HEK293 (cell line): ENCODE results near the gene MPV17.

Experiments
- BCL11B ChIP-seq: fragments of 450-650 bp; formaldehyde crosslinking; IDR thresholded peaks from 2 replicates; pipeline ENCODE4 v1.5.1; 2016; ENCODE audit warnings: low read depth, missing biosample characterization, missing genetic modification characterization
- EGR2 ChIP-seq: fragments of 450-650 bp; formaldehyde crosslinking; IDR thresholded peaks from 2 replicates; pipeline ENCODE4 v1.5.1; 2016; ENCODE audit warnings: low read depth, missing biosample characterization, missing genetic modification characterization
- GFI1B ChIP-seq: fragments of 450-650 bp; formaldehyde crosslinking; IDR thresholded peaks from 2 replicates; pipeline ENCODE4 v1.5.1; 2016; ENCODE audit warnings: missing biosample characterization, missing genetic modification characterization
- KLF8 ChIP-seq: fragments of 450-650 bp; formaldehyde crosslinking; IDR thresholded peaks from 2 replicates; pipeline ENCODE4 v1.5.1; 2016; ENCODE audit warnings: missing biosample characterization, missing genetic modification characterization
- SETDB1 ChIP-seq: IDR thresholded peaks from one replicate; pipeline ENCODE4 v1.6.1; 2017; ENCODE audit warnings: mild to moderate bottlenecking, low read length, moderate library complexity, mixed read lengths; ENCODE audit not compliant: insufficient read length
- SP3 ChIP-seq: fragments of 450-650 bp; formaldehyde crosslinking; IDR thresholded peaks from 2 replicates; pipeline ENCODE4 v1.5.1; 2016; ENCODE audit warnings: missing biosample characterization, missing genetic modification characterization
- TRIM28 ChIP-seq: IDR thresholded peaks from 2 replicates; pipeline ENCODE4 v1.6.1; 2011; ENCODE audit warnings: low read length, control low read depth, borderline replicate concordance
- YY2 ChIP-seq: fragments of 450-650 bp; formaldehyde crosslinking; IDR thresholded peaks from 2 replicates; pipeline ENCODE4 v1.5.1; 2016; ENCODE audit warnings: missing biosample characterization, missing genetic modification characterization
- ZBTB26 ChIP-seq: fragments of 450-650 bp; formaldehyde crosslinking; optimal IDR thresholded peaks from 2 replicates; pipeline ENCODE3; 2016; ENCODE audit warnings: missing biosample characterization, mild to moderate bottlenecking, missing genetic modification characterization
- ZIC2 ChIP-seq: fragments of 450-650 bp; formaldehyde crosslinking; IDR thresholded peaks from 2 replicates; pipeline ENCODE4 v1.5.1; 2016; ENCODE audit warnings: missing biosample characterization, missing genetic modification characterization
- ZNF133 ChIP-seq: fragments of 450-650 bp; formaldehyde crosslinking; IDR thresholded peaks from 2 replicates; pipeline ENCODE4 v1.5.1; 2016; ENCODE audit warnings: missing biosample characterization, missing genetic modification characterization
- ZNF155 ChIP-seq: fragments of 450-650 bp; formaldehyde crosslinking; IDR thresholded peaks from 2 replicates; pipeline ENCODE4 v1.5.1; 2016; ENCODE audit warnings: missing biosample characterization, missing genetic modification characterization
- ZNF16 ChIP-seq: fragments of 450-650 bp; formaldehyde crosslinking; IDR thresholded peaks from 2 replicates; pipeline ENCODE4 v1.5.1; 2016; ENCODE audit warnings: low read depth, missing biosample characterization, missing genetic modification characterization
- ZNF184 ChIP-seq: fragments of 450-650 bp; IDR thresholded peaks from 2 replicates; pipeline ENCODE4 v1.5.1; 2018; ENCODE audit warnings: missing biosample characterization, mild to moderate bottlenecking, missing genetic modification characterization
- ZNF248 ChIP-seq: fragments of 450-650 bp; formaldehyde crosslinking; IDR thresholded peaks from 2 replicates; pipeline ENCODE4 v1.5.1; 2017; ENCODE audit warnings: missing biosample characterization, missing genetic modification characterization
- ZNF335 ChIP-seq: fragments of 450-650 bp; formaldehyde crosslinking; conservative IDR thresholded peaks from 2 replicates; pipeline ENCODE4 v1.5.1; 2016; ENCODE audit warnings: missing biosample characterization, missing genetic modification characterization
- ZNF366 ChIP-seq: fragments of 450-650 bp; formaldehyde crosslinking; conservative IDR thresholded peaks from 2 replicates; pipeline ENCODE4 v1.5.1; 2016; ENCODE audit warnings: missing biosample characterization, missing genetic modification characterization
- ZNF510 ChIP-seq: fragments of 450-650 bp; formaldehyde crosslinking; IDR thresholded peaks from 2 replicates; pipeline ENCODE4 v1.5.1; 2018; ENCODE audit warnings: mild to moderate bottlenecking, missing genetic modification characterization, missing biosample characterization; ENCODE audit not compliant: insufficient replicate concordance
- ZNF514 ChIP-seq: fragments of 450-650 bp; formaldehyde crosslinking; IDR thresholded peaks from 2 replicates; pipeline ENCODE4 v1.5.1; 2016; ENCODE audit warnings: missing biosample characterization, missing genetic modification characterization
- ZNF629 ChIP-seq: fragments of 450-650 bp; formaldehyde crosslinking; IDR thresholded peaks from 2 replicates; pipeline ENCODE4 v1.5.1; 2017; ENCODE audit warnings: missing biosample characterization, missing genetic modification characterization
- ZNF660 ChIP-seq: fragments of 450-650 bp; IDR thresholded peaks from 2 replicates; pipeline ENCODE4 v1.5.1; 2018; ENCODE audit warnings: missing biosample characterization, mild to moderate bottlenecking, missing genetic modification characterization
- ZNF704 ChIP-seq: fragments of 450-650 bp; formaldehyde crosslinking; IDR thresholded peaks from 2 replicates; pipeline ENCODE4 v1.5.1; 2016; ENCODE audit warnings: missing biosample characterization, missing genetic modification characterization
- ZNF707 ChIP-seq: fragments of 450-650 bp; formaldehyde crosslinking; IDR thresholded peaks from 2 replicates; pipeline ENCODE4 v1.5.1; 2016; ENCODE audit warnings: missing biosample characterization, missing genetic modification characterization
- TF ChIP-seq, protein P1 (sequence below): fragments of 450-650 bp; formaldehyde crosslinking; IDR thresholded peaks from 2 replicates; pipeline ENCODE4 v1.5.1; 2016; ENCODE audit warnings: missing biosample characterization, missing genetic modification characterization
- TF ChIP-seq, protein P2 (sequence below): fragments of 450-650 bp; IDR thresholded peaks from 2 replicates; pipeline ENCODE4 v1.5.1; 2018; ENCODE audit warnings: missing biosample characterization, missing genetic modification characterization
- TF ChIP-seq, protein P3 (sequence below): fragments of 450-650 bp; formaldehyde crosslinking; IDR thresholded peaks from 2 replicates; pipeline ENCODE4 v1.5.1; 2016; ENCODE audit warnings: missing biosample characterization, missing genetic modification characterization
- TF ChIP-seq, protein P4 (sequence below): fragments of 450-650 bp; formaldehyde crosslinking; IDR thresholded peaks from 2 replicates; pipeline ENCODE4 v1.5.1; 2016; ENCODE audit warnings: missing biosample characterization, missing genetic modification characterization

Gene MPV17

DNA sequence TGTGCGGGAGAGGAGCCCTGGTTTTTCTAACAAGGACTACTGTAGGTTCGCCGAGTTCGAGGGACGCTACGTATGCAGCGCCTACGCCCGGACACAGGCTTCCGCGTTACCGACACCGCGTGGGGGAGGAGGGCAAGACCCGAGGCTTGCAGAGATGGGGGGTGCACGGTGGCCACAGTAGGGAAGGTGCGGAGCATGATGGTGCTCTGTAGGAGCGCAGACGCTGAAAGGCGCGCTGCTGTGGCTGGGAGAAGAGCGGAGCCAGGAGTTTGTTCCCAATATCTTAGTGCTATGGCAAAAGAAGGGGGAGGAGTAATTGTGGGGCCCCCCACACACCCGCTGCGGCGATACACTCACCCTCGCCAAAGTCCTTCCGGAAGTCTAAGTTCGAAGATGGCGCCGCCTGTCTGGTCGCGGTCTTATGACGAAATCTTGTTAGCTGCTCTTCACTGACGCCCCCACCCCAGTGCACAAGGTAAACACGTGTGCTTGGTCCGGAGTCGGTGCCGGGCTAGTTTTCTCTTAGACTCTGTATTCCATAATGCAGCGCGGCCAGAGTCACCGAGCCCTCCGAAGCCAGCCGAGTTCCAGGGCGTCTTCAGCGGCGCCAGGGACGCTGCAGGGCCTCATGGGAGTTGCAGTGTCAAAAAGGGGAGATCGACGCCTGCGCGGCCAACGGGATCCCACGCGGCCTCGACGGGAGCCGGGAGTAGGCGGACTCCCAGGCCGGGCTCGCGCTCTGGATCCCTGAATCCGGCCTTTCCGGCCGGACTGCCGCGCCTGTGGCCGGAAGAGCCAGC, 33.7 kb upstream of the MPV17 start, which contains the start of gene GTF3C2 (continued):
- TF ChIP-seq ZNF335 (tag by site-specific recombination) (peak; percentile 84), SP3 (tag by site-specific recombination) (peak; percentile 69), ZNF155 (tag by site-specific recombination) (no peak), YY2 (tag by site-specific recombination) (peak; percentile 65), ZNF629 (tag by site-specific recombination) (peak; percentile 78), GFI1B (no peak), TRIM28 (0 out of 2 replicates have a peak, but pooled peaks have one; percentile 43), ZNF514 (tag by site-specific recombination) (no peak), BCL11B (tag by site-specific recombination) (no peak), ZNF707 (tag by site-specific recombination) (no peak), ZNF704 (tag by site-specific recombination) (no peak), ZNF366 (0 out of 2 replicates have a peak, but pooled peaks have one; percentile 18), ZNF184 (tag by site-specific recombination) (no peak), ZBTB26 (tag by site-specific recombination) (peak; percentile 80), ZNF660 (tag by site-specific recombination) (peak; percentile 32; the same call in 1 of the 2 replicates), KLF8 (peak; percentile 51), ZNF510 (tag by site-specific recombination) (no peak), ZNF133 (tag by site-specific recombination) (no peak), ZNF16 (tag by site-specific recombination) (no peak), ZNF248 (tag by site-specific recombination) (no peak), EGR2 (tag by site-specific recombination) (peak; percentile 67), SETDB1 (no peak), ZIC2 (peak; percentile 43)
- TF ChIP-seq, protein P1, sequence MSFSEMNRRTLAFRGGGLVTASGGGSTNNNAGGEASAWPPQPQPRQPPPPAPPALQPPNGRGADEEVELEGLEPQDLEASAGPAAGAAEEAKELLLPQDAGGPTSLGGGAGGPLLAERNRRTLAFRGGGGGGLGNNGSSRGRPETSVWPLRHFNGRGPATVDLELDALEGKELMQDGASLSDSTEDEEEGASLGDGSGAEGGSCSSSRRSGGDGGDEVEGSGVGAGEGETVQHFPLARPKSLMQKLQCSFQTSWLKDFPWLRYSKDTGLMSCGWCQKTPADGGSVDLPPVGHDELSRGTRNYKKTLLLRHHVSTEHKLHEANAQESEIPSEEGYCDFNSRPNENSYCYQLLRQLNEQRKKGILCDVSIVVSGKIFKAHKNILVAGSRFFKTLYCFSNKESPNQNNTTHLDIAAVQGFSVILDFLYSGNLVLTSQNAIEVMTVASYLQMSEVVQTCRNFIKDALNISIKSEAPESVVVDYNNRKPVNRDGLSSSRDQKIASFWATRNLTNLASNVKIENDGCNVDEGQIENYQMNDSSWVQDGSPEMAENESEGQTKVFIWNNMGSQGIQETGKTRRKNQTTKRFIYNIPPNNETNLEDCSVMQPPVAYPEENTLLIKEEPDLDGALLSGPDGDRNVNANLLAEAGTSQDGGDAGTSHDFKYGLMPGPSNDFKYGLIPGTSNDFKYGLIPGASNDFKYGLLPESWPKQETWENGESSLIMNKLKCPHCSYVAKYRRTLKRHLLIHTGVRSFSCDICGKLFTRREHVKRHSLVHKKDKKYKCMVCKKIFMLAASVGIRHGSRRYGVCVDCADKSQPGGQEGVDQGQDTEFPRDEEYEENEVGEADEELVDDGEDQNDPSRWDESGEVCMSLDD: peak; percentile 85
- TF ChIP-seq, protein P2, sequence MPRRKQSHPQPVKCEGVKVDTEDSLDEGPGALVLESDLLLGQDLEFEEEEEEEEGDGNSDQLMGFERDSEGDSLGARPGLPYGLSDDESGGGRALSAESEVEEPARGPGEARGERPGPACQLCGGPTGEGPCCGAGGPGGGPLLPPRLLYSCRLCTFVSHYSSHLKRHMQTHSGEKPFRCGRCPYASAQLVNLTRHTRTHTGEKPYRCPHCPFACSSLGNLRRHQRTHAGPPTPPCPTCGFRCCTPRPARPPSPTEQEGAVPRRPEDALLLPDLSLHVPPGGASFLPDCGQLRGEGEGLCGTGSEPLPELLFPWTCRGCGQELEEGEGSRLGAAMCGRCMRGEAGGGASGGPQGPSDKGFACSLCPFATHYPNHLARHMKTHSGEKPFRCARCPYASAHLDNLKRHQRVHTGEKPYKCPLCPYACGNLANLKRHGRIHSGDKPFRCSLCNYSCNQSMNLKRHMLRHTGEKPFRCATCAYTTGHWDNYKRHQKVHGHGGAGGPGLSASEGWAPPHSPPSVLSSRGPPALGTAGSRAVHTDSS: no peak
- TF ChIP-seq, protein P3, sequence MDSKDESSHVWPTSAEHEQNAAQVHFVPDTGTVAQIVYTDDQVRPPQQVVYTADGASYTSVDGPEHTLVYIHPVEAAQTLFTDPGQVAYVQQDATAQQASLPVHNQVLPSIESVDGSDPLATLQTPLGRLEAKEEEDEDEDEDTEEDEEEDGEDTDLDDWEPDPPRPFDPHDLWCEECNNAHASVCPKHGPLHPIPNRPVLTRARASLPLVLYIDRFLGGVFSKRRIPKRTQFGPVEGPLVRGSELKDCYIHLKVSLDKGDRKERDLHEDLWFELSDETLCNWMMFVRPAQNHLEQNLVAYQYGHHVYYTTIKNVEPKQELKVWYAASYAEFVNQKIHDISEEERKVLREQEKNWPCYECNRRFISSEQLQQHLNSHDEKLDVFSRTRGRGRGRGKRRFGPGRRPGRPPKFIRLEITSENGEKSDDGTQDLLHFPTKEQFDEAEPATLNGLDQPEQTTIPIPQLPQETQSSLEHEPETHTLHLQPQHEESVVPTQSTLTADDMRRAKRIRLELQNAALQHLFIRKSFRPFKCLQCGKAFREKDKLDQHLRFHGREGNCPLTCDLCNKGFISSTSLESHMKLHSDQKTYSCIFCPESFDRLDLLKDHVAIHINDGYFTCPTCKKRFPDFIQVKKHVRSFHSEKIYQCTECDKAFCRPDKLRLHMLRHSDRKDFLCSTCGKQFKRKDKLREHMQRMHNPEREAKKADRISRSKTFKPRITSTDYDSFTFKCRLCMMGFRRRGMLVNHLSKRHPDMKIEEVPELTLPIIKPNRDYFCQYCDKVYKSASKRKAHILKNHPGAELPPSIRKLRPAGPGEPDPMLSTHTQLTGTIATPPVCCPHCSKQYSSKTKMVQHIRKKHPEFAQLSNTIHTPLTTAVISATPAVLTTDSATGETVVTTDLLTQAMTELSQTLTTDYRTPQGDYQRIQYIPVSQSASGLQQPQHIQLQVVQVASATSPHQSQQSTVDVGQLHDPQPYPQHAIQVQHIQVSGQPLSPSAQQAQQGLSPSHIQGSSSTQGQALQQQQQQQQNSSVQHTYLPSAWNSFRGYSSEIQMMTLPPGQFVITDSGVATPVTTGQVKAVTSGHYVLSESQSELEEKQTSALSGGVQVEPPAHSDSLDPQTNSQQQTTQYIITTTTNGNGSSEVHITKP: peak; percentile 100
- TF ChIP-seq, protein P4, sequence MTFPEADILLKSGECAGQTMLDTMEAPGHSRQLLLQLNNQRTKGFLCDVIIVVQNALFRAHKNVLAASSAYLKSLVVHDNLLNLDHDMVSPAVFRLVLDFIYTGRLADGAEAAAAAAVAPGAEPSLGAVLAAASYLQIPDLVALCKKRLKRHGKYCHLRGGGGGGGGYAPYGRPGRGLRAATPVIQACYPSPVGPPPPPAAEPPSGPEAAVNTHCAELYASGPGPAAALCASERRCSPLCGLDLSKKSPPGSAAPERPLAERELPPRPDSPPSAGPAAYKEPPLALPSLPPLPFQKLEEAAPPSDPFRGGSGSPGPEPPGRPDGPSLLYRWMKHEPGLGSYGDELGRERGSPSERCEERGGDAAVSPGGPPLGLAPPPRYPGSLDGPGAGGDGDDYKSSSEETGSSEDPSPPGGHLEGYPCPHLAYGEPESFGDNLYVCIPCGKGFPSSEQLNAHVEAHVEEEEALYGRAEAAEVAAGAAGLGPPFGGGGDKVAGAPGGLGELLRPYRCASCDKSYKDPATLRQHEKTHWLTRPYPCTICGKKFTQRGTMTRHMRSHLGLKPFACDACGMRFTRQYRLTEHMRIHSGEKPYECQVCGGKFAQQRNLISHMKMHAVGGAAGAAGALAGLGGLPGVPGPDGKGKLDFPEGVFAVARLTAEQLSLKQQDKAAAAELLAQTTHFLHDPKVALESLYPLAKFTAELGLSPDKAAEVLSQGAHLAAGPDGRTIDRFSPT (tag by site-specific recombination): 0 out of 2 replicates have a peak, but pooled peaks have one; percentile 31
